GM23248 (cell line): ENCODE results near the gene ELAVL1. TPM values are rescaled to one million over a fixed set of nuclear protein-coding genes. Genes with fewer than 3 reads are reported as not detected.

Experiments used
- DNase-seq: peaks from one replicate; pipeline ENCODE4 v3.0.0-alpha.2; 2015
- H2AFZ ChIP-seq: fragments of 200-600 bp; sonication (generic); 2 replicates; pipeline ENCODE4 v1.6.1; 2016; ENCODE audit warnings: antibody characterized with exemption
- H3F3A ChIP-seq: fragments of 200-600 bp; sonication (generic); 2 replicates; pipeline ENCODE4 v1.6.1; 2016; ENCODE audit warnings: mild to moderate bottlenecking, antibody characterized with exemption, mixed run types; ENCODE audit not compliant: insufficient read depth
- H3K27ac ChIP-seq: fragments of 200-600 bp; sonication (generic); 2 replicates; pipeline ENCODE4 v1.5.1; 2016; ENCODE audit warnings: mild to moderate bottlenecking
- H3K27me3 ChIP-seq: fragments of 200-600 bp; sonication (generic); replicated peaks from 2 replicates; pipeline ENCODE4 v1.6.1; 2016; ENCODE audit warnings: mild to moderate bottlenecking; ENCODE audit not compliant: insufficient read depth
- H3K36me3 ChIP-seq: fragments of 200-600 bp; sonication (generic); 2 replicates; pipeline ENCODE4 v1.6.1; 2016; ENCODE audit warnings: low read depth, mild to moderate bottlenecking
- H3K4me1 ChIP-seq: fragments of 200-600 bp; sonication (generic); 2 replicates; pipeline ENCODE4 v1.6.1; 2016; ENCODE audit warnings: mild to moderate bottlenecking; ENCODE audit not compliant: insufficient read depth
- H3K4me2 ChIP-seq: fragments of 200-600 bp; sonication (generic); one replicate; pipeline ENCODE4 v1.6.1; 2016; ENCODE audit warnings: mild to moderate bottlenecking; ENCODE audit not compliant: unreplicated experiment
- H3K4me3 ChIP-seq: fragments of 200-600 bp; sonication (generic); 2 replicates; pipeline ENCODE4 v1.5.1; 2016; ENCODE audit warnings: mild to moderate bottlenecking
- H3K79me2 ChIP-seq: fragments of 200-600 bp; sonication (generic); 2 replicates; pipeline ENCODE4 v1.6.1; 2016; ENCODE audit warnings: mild to moderate bottlenecking; ENCODE audit not compliant: insufficient read depth
- H3K9ac ChIP-seq: fragments of 200-600 bp; sonication (generic); 2 replicates; pipeline ENCODE4 v1.6.1; 2016; ENCODE audit warnings: mild to moderate bottlenecking
- H3K9me2 ChIP-seq: fragments of 200-600 bp; sonication (generic); 2 replicates; pipeline ENCODE4 v1.6.1; 2016; ENCODE audit warnings: mixed run types, mild to moderate bottlenecking, moderate library complexity; ENCODE audit not compliant: insufficient read depth
- H3K9me3 ChIP-seq: fragments of 200-600 bp; sonication (generic); one replicate; pipeline ENCODE4 v1.6.1; 2017; ENCODE audit warnings: low read depth
- H4K20me1 ChIP-seq: fragments of 200-600 bp; sonication (generic); 2 replicates; pipeline ENCODE4 v1.6.0; 2016; ENCODE audit not compliant: insufficient read depth
- EZH2 ChIP-seq: fragments of 200-600 bp; sonication (generic); IDR thresholded peaks from 2 replicates; pipeline ENCODE4 v1.6.1; 2018; ENCODE audit warnings: antibody characterized with exemption, mild to moderate bottlenecking; ENCODE audit not compliant: insufficient read depth, poor library complexity, severe bottlenecking
- EZH2phosphoT487 ChIP-seq: fragments of 200-600 bp; sonication (generic); IDR thresholded peaks from 2 replicates; pipeline ENCODE4 v1.6.1; 2018; ENCODE audit warnings: antibody characterized with exemption, moderate library complexity, mild to moderate bottlenecking, low read depth; ENCODE audit not compliant: insufficient read depth
- WGBS, 2 experiments: methylation state at CpG; one replicate each; pipeline ENCODE4 v1.1.6; 2015 to 2017; ENCODE audit warnings: low lambda C conversion rate in 2 of 2, low coverage in 1 of 2; ENCODE audit errors: missing lambda C conversion rate in 2 of 2; 5-methylcytosine and 5-hydroxymethylcytosine counted together
- in situ Hi-C: fragments of 300-500 bp; cut with MboI; formaldehyde crosslinking; loops from 2 replicates; pipeline ENCODE4 v1.15.0; 2020
- polyA plus RNA-seq: library from polyadenylated mRNA; unstranded; fragments of >200 nt; fragmentation: Nextera tagmentation; extraction: Ambion mirVana; gene quantifications from 2 replicates; pipeline ENCODE4 v1.2.1, GENCODE V29; 2016
- total RNA-seq: library from RNA; depleted of rRNA; stranded (reverse); fragments of >200 nt; shearing (Covaris generic); gene quantifications from 2 replicates; pipeline ENCODE4 v1.2.3, GENCODE V29; 2014

The ELAVL1 gene
- total and polyA plus RNA-seq, 2 experiments from 2014 or later: 48.1 to 78.9 TPM

- H2AFZ ChIP-seq: no peak overlapping the region
- H3K4me3 ChIP-seq: no peak overlapping the region
- H3K27me3 ChIP-seq: no peaks in the 10 kb centered on the region
- in situ Hi-C loops: no loop called here
- no peaks in the 10 kb centered on the region for H3K9me3 ChIP-seq
- no peaks in the 10 kb centered on the region for H3F3A ChIP-seq
- H3K36me3 ChIP-seq: no peaks in the 10 kb centered on the region; the same call in 1 of the 2 replicates
- H3K27ac ChIP-seq: no peak overlapping the region
- H4K20me1 ChIP-seq: no peaks in the 10 kb centered on the region
- 0 out of 2 replicates have a peak, but pooled peaks cover 15% of the 10 kb centered on the region for H3K79me2 ChIP-seq
- H3K4me2 ChIP-seq: no peak overlapping the region
- no peaks in the 10 kb centered on the region for H3K4me1 ChIP-seq
- TF ChIP-seq EZH2phosphoT487 (no peak), EZH2 (no peak)
- DNase-seq: no peak
- WGBS, 2 experiments: 94 to 97% methylated on average over 15 of the region's 15 CpGs
- no peak overlapping the region for H3K9ac ChIP-seq
- no peaks in the 10 kb centered on the region for H3K9me2 ChIP-seq
Observed at GRCh38 chr19:7977021-7977722, 28.3 kb downstream of the ELAVL1 start.

- Histone ChIP-seq H3K9me3 (no peaks in the 10 kb centered on the region), H4K20me1 (no peaks in the 10 kb centered on the region), H3K27ac (no peak overlapping the region), H3K9ac (no peak overlapping the region), H3K4me2 (no peak overlapping the region), H3K36me3 (no peaks in the 10 kb centered on the region; the same call in 1 of the 2 replicates), H3K4me1 (no peaks in the 10 kb centered on the region), H2AFZ (no peak overlapping the region), H3K9me2 (no peaks in the 10 kb centered on the region), H3K27me3 (no peaks in the 10 kb centered on the region), H3K79me2 (0 out of 2 replicates have a peak, but pooled peaks cover 8% of the 10 kb centered on the region), H3K4me3 (no peak overlapping the region), H3F3A (no peaks in the 10 kb centered on the region)
- TF ChIP-seq EZH2 (no peak), EZH2phosphoT487 (no peak)
- 97% methylated on average over 4 of the region's 4 CpGs for WGBS, 2 experiments
- in situ Hi-C loops: no loop called here
- DNase-seq: no peak
Observed at GRCh38 chr19:7976461-7976860, 29.0 kb downstream of the ELAVL1 start.

DNA sequence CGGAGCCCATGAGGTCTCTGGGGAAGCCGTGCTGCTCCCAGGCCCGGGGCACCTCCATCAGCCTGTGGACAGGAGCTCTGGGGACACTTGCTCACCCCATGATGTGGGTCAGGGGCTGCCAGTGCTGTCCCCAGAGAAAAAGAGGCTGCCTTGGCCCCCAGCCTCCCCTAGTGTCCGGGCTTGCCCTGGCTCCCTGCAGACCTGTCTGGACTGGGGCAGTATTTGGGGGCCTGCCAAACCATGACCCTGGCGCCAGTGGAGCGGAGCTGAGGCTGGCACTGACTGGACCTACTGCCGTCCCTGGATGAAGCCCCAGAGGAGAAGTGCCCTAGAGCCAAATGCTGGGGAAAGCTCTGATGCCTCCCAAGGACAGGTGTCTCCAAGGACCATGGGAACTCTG lies 30.4 kb downstream of the ELAVL1 start:
- Histone ChIP-seq H3K36me3 (no peaks in the 10 kb centered on the region; the same call in 1 of the 2 replicates), H3K4me1 (no peaks in the 10 kb centered on the region), H3K27me3 (no peaks in the 10 kb centered on the region), H3F3A (no peaks in the 10 kb centered on the region), H2AFZ (no peak overlapping the region), H3K9ac (no peak overlapping the region), H3K4me3 (no peak overlapping the region), H3K79me2 (0 out of 2 replicates have a peak, but pooled peaks cover 4% of the 10 kb centered on the region), H4K20me1 (no peaks in the 10 kb centered on the region), H3K4me2 (no peak overlapping the region), H3K9me2 (no peaks in the 10 kb centered on the region), H3K27ac (no peak overlapping the region), H3K9me3 (no peaks in the 10 kb centered on the region)
- DNase-seq: no peak
- TF ChIP-seq EZH2phosphoT487 (no peak), EZH2 (no peak)
- in situ Hi-C loops: no loop called here
- WGBS, 2 experiments: 95% methylated on average over 7 of the region's 7 CpGs

DNA sequence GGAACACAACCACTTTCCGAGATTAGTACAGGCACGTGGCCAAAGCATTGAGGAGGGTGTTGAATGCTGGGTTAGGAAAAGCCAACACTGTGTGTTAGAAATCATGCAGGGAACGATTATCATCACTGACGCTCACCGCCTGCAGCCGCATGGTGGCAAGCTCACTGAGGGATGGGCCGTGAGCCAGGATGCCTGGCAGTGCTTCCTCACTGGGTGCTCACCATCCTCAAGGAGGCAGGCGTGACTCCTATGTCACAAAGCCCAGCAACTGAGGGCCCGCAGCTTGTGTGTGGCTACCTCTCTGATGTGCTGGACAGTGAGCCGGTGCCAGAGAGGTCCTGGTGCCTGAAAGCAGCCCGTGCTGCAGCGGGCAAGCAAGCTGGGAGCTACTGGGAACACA lies 31.6 kb downstream of the ELAVL1 start:
- in situ Hi-C loops: no loop called here

More for the DNA sequence above, 31.6 kb downstream of the ELAVL1 start:
- no peak for DNase-seq
- Histone ChIP-seq H3K9me2 (no peaks in the 10 kb centered on the region), H3K79me2 (0 out of 2 replicates have a peak, but pooled peaks cover 4% of the 10 kb centered on the region), H3K4me2 (no peak overlapping the region), H2AFZ (no peak overlapping the region), H3K27ac (no peak overlapping the region), H3K9ac (no peak overlapping the region), H3K27me3 (no peaks in the 10 kb centered on the region), H3K4me1 (no peaks in the 10 kb centered on the region), H3F3A (no peaks in the 10 kb centered on the region), H4K20me1 (no peaks in the 10 kb centered on the region), H3K36me3 (no peaks in the 10 kb centered on the region; the same call in 1 of the 2 replicates), H3K4me3 (no peak overlapping the region), H3K9me3 (no peaks in the 10 kb centered on the region)
- TF ChIP-seq EZH2 (no peak), EZH2phosphoT487 (no peak)
- 91% methylated on average over 11 to 12 of the region's 12 CpGs for WGBS, 2 experiments
